HG03066 (cell line): ENCODE measurements around the gene URAD.
"Not testable (repeated sequence)": the region's sequence is repeated elsewhere in the genome, so short reads cannot be mapped to it uniquely, and the experiment has no call there.

Experiments used
- ATAC-seq: cut with Tn5 transposase; IDR thresholded peaks from one replicate; pipeline ENCODE4 v1.9.1; 2021; ENCODE audit warnings: low read depth; ENCODE audit not compliant: unreplicated experiment

The URAD gene

DNA sequence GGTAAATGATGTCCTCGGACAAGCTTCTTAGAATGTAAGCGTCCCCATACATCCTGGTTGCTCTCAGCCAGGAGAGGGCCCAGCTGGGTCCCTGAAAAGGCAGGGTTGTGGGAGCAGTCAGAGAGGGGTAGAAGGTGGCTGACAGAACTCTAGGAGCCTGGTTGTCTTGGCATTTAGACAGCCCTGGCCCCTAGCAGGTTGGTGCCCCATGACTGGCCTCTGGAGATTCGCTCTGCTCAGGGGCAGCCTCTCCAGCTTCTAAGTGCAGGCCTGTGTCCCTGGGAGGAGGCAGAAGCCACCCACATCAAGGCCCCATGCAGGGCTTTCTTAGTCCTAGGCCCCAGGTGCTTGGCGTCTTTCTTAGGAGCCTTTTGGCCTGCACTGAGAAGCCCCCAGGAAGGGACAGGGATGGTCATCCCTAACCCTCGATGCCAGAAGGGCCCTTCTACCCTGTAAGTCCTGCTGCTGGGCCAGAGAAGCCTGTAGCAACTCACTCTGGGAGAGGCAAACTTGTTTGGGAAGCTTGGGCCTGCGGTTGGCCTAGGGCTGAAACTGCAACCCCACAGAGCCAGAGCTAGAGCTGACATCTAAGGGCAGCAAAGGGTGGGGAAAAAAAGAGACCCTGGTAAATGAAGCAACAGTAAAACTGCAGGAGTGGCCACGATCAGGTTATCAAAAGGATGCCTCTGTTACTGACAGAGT, 16.6 kb downstream of the URAD start:
- no peak for ATAC-seq

DNA sequence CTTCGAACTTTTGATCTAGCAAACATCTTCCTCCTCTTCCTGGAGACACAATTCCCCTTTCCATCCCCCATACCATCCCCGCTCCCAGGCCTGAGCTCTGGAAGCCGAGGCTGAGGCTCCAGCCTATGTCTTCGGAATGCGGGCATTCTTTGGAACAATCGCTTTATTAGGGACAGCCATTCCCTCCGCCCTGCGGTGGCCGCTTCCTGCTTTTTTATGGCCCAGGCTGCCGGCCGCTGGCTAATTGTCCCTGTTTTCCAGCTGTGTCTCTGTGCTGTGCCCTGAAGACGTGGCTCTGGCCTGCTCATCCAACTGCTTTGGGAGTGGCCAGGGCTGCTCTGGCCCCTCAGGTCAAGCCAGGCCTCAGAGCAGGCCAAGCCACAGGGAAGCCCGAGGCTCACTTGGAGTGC, 17.3 kb downstream of the URAD start:
- ATAC-seq = no peak

DNA sequence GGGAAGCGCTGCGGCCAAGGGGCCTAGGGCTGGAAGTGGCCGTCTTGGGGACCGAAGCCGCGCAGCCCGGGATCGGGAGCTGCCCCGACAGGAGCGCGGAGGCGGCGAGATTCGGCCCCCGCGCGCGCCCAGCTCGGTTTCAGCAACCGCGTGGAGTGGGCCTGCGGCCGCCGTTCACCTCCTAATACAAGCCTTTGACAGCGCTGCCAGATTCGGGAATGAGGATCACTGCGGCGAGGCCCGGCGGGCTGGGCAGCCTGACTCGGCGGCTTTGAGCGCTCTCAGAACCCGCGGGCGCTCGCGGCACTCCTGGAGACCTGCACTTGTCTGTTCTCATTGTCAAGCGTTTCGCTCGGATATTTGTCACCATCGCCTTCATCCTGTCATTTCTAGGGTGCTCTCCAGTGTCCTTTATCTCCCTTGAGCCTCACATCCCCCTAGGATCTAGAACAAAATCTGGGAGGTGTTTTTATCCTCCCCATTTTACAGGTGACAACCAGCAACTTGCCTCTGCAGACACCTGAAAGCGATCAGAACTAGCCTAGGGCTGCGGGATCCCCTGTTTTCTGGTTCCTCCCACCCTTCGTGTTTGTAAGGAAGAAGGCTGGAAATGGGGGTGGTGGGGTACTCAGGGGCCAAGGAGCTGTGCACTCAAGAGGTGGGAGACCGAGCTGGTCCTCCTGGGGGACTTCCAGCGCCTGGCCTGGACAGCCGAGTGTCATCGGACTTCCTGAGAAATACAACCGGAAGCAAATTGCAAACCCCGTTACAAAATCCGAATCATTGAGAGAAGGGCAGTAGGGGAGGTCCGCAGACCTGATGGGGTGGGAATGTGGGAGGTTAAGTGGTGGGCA, 17.9 kb downstream of the URAD start:
- no peak for ATAC-seq

DNA sequence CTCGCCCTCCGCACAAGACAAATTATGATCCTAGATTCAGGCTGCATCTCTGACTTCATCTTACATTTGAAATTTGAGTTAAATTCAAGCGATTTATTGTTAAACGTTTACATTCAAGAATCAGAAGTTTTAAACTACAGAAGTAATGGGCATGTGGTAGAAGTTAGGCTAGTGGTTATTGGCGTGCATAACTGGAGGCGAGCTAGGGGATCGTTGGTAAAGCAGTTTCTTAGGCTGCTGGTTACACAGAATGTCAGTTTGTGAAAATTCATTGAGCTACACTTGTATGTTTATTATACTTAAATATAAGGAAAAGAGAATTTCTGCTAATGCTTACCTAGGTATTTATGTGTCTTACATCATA, 18.6 kb downstream of the URAD start:
- no peak for ATAC-seq

DNA sequence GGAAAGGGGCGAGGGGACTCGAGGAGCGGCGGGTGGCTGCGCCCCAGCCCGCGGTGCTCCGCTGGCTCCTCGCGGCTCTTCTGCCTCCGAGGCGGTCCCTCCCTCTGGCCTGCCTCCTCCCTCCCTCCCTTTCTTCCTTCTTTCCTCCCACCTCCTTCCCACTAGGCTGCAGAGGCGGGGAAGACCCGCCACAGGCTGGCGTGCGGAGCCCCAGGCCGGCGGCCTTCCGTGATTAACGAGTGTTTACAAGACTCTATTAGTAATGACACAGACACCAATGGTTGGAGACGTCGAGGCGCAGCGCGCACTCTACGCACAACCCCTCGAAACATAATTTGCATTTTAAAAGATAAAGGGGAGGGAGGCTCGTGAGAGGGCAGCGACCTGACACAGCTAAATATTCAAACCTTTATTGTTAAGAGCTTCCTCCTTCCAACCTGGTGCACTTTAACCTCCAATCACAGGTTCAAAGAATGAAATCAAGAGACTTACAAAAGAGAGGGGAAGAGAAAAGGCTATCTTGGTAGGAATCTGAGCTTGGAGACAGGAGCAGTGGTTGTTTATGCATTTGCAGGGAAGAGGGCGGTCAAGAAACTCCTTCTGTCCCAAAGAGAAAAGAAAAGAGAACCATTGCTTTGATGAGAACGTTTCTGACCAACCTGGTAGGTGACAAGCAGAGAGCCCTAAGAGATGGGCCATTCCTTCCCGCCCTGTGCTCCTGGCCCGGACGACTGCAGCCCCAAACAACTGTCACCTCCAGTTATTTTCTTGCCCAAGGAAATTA, 19.2 kb downstream of the URAD start, which contains the start of gene CDX2:
Gene CDX2 (minus strand): TSS at position 234 of the 784 bp plus-strand sequence. CDS start 309 bp downstream, outside the sequence.
- ATAC-seq = no peak

DNA sequence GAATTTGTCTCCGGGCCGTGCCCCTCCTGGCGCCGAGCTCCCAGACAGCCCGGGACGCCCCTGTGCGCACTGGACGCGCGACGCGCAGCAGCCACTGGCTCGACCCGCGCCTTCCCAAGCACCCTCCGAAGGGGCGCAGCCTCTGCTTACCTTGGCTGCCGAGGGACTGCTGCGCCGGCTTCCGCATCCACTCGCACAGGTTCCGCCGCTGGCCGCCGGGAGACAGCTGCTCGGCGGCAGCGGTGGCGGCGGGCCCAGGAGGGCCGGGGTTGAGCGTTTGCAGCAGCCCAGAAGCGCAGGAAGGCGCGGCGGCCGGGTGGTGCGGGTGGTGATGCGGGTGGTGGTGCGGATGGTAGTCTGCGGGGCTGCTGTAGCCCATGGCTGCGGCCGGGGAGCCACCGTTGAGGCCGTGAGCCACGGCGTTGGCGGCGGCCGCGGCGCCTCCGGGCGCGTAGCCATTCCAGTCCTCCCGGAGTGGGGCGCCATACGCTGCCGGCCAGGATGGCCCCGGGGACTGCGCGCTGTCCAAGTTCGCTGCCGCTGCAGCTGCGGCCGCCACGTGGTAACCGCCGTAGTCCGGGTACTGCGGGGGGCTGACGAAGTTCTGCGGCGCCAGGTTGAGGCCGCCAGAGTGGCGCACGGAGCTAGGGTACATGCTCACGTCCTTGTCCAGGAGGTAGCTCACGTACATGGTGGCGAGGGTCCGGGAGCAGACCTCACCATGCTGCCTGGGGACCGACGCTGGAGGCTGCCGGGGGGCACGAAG, 20.0 kb downstream of the URAD start:
- ATAC-seq = no peak

DNA sequence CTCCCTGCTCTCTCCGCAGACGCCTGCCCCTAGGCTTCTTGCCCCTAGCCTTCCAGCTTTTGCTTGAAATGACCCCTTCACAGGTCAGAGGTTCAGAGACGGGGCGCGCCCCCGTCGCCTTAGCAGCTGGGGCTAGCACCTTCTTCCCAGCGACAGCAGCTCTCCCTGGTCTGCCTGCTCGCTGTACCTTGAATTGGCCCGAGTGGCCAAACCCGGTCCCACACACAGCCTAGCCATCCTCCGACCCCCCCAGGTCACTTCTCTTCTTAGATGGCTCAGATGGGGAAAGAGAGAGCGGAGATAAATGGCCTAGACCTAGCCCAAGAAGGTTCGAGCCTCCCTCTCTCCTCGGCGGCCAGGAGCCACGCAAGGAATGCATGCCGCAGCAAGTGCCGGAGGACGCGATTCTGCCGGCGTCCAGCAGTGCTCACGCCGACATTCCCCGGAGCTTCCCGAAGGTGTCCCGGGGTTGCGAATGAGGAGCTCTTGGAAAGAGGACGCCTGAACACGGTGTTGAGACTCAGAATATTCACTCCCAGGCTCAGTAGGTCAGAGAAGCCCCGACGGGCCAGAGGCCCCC, 20.7 kb downstream of the URAD start:
- no peak for ATAC-seq

DNA sequence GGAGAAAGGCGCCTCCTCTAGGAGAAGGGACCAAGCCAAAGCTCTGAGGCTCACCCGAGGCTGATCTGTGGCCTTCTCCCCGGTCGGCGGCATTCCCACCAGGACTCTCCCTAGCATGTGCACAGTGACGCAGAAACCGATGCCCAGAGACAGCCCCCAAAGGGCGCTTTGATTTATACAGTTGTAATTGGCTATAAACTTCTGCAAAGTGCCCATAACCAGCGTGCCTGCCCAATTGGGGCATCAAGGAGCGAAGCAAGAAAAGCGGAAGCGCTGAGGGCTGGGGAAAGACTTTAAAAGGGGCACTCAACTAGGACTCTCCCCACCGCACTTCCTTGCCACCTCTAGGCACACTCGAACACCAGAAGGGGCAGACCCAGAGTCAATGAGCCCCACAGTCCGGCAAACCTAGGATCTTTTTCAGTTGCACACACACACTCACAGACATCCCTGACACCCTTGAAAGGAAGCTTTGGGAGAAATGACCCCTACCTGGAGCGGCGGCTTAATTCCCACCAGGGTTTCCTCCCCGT, 21.2 kb downstream of the URAD start:
- ATAC-seq = no peak

DNA sequence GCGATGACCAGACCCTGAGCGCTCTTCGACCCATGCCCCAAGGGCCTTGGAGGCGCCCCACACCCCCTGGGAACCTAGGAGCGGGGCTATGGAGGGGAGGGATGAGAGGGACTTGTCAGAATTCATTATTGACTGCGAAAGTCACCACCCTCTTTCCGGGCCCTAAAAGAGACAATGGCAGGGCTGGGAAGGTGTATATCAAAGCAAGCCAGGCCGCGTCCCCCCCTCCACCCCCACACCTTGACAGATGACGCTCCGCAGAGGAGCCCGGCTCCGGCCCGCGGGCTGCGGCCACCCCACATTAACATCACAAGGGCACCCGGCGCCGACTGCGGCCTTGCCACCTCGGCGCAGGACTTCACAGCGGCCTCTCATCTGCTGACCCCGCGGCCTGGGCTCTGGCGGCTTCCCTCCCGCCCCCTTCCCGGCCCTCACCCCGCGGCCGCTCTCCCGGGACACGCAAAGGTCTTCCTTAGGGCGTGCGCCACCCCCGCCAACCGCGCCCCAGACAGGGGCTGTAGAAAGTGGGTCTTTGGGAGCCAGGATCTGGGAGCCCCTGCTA, 21.8 kb downstream of the URAD start:
- no peak for ATAC-seq

DNA sequence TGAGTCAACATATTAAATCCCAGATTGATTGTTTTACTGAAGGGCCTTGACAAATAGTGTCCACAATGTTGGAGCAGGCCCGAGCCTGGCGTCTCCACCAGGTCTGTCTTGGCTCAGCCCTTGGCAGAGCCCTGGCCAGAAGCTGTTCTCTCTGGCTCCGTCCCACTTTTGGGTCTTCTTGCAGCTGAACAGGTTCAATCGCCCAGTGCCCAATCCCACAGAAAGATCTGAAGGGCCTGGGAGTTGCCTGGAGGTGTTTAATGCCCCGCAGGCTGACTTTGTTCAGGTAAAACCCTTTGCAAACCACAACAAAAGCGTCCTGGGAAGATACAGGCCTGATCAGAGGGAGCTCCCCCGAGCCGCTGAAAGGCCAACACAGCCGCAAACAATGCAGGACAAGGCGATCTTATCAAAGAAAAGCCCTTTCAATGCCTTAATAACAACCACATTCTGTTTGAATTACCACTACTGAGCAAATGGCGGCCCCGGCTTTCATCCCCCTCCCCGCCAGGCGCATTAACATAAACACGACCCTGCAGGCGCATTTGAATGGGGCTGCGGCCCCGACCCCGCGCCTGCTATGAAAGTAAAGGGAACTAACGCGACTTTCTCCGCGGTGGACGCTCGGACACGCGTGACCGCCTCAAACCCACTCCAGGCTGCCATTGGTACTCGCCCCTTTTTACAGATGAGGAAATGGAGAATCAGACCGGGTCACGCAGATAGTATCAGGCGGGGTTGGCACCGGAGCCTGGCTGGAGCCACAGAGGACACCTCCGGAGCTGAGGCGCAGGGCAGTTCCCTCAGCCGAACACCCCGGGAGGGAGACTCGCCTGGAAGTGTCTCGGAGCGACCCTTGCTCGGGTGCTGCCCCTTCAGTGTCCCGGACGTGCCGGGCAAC, 22.5 kb downstream of the URAD start:
- ATAC-seq = no peak

DNA sequence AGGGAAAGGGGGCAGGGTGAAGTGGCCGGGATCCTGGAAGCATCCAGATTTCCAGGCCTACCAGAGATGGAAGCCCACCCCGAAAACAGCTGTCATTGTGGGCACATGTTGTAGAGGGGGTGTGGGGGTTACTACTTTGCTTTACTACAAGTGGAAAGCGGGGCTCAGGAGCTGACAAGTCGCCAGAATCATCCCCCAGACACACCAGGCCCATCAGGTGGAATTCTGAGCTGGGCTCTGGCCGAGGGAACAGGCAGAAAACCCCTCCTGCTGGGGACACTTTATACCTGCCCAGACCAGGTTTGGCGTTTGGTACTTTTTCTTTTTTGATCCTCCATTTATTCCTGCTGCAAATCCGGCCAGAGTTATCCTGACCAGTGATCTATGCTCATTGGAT, 23.2 kb downstream of the URAD start:
- ATAC-seq = no peak

DNA sequence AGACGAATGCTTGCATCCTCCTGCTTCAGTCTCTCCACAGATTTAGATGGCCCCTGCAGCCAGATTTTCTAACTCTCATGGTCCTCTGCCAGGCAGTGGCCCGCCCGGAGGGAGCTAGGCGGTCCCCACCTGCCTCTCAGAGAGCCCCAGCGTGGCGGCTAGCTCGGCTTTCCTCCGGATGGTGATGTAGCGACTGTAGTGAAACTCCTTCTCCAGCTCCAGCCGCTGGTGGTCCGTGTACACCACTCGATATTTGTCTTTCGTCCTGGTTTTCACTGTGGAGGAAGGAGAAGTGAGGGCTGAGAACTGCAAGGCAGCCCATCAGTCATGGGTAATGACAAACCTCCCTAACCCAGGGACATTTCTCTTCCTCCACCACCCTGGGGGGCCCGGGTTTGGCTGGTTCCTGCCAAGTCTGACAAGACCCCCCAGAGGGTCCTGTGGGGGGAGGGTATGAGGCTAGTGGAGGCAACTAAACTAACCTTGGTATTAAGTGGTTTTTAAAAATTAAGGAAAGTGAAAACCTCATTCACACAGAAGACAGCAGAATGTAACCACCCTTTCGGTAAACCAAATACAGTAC, 23.7 kb downstream of the URAD start:
- ATAC-seq = no peak

DNA sequence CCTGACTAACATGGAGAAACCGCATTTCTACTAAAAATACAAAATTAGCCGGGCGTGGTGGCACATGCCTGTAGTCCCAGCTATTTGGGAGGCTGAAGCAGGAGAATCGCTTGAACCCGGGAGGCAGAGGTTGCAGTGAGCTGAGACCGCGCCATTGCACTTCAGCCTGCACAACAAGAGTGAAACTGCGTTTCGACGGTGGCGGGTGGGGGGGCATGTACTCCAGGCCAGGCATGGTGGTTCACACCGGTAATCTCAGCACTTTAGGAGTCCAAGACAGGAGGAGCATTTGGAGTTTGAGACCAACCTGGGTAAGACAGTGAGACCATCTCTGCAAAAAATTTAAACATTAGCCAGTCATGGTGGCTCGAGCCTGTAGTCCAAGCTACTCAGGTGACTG, 24.3 kb downstream of the URAD start:
- not testable (repeated sequence) for ATAC-seq

DNA sequence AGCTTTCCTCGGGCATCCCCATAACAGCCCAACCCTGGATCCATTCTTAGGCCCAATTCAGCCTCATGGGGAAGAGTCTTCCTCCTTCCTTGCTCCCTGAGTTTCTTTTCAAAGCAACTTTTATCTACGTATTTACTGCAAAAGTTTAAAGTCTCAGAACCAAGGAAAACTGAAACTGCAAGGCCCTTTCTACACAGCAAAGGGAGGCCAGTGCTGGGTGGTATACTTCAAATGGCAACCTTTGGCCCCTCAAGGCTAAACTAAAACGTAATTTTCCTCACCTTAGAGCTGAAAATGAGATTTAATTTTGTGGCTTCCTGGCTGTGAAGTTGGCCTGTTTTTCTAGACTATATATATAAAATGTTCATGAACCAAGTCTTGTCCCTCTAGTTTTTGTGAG, 25.0 kb downstream of the URAD start:
- ATAC-seq = no peak

DNA sequence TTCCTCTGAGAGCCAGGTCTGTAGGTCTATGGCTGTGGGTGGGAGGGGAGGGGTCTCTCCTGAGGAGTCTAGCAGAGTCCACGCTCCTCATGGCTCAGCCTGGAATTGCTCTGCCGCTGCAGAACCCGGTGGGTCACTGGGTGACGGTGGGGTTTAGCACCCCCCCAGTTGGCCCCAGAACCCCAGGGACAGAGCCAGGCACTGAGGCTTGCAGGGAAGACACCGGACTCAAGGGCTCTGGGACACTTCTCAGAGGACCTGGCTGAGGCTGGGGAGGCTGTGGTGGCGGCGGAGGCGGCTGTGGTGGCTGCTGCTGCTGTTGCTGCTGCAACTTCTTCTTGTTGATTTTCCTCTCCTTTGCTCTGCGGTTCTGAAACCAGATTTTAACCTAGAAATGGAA, 25.5 kb downstream of the URAD start:
- no peak for ATAC-seq

DNA sequence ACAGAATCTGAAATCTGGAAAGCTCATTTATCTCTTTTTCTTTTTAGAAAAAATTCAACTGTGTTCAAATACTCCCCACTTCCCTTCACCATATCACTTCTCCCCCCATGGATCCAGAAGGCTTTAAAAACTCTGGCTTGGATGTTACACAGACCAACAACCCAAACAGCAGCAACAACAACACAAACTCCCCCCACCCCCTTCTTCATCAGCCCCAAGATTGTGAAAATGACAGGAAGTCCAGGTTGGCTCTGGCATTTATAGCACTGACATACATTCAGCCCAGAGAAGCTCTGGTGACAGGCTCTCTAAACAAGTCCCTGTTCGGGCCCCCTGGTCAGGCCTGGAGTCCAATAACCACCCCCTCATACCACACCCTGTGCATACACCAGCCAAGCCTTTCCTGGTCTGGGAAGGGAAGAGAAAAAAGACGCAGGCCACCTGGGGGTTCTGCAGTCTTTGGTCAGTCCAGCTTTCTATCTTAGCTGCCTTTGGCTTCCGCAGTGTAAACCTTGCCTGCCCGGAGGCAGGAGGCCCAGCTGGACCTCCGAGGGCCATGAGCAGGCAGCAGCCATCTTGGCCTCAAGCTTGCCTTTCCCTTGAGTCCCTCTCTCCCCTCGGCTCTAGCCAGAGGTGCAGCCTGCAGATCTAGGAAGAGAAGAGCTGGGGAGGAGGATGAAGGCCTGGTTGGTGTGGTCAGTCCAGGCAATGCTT, 26.2 kb downstream of the URAD start:
- ATAC-seq = no peak

DNA sequence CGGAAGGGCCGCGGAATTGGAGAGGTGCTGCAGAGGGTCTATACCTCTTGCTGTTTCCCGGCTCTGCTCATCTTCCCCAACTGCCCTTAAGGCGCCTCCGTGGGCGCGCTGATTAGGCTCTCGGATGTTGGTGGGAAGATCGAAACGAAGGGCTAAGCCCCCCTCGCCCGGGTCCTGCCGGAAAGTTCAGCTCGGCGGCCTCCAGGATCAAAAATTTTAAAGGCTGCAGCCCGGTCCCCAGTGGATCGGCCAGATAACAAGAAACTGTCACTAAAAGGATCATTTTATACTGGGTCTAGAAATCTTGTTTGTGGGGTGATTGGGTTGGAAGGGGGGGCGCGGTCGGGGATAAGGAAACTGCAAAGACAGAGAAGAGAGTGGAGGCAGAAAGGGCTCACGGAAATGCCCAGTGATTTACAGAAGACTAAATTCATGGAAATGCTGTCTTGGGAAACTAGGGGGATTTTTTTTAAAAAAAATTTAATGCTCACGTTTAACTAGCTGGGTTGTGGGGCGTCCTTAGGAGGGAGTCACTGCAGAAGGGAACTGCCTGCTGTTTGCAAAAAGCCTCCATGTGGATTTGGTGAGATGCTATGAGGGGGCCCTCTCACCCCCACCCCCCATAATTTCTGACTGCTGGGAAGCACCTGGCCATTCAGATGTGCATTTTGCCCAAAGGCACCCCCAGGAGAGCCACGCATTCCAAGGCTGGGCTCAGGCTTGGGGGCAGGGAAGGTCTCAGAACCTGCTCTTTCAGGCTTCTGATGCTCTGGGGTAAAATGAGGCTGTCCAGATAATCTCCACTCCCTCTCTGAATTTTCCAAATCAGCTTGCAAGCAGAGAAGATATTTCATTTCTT, 27.0 kb downstream of the URAD start:
- ATAC-seq = no peak
